RWPE1 (cell line): Measurements from ENCODE around the gene FNDC11.
"Not testable (repeated sequence)": the region's sequence is repeated elsewhere in the genome, so short reads cannot be mapped to it uniquely, and the experiment has no call there.

Experiments
- CTCF ChIA-PET: fragments of 350-600 bp; sonication (Branson Sonifier 250); formaldehyde crosslinking; extraction: SDS; loops from one replicate; lab custom pipeline; 2021; lab: Yijun Ruan, JAX
- POLR2A ChIA-PET: fragments of 400-600 bp; formaldehyde crosslinking; extraction: SDS; loops from one replicate; lab custom pipeline; 2020; ENCODE audit warnings: antibody characterized with exemption; ENCODE audit not compliant: low non-redundant PET; lab: Yijun Ruan, JAX
- DNase-seq: peaks from one replicate; pipeline ENCODE4 v3.0.0; 2012; ENCODE audit warnings: low spot score
- H3K27ac ChIP-seq: fragments of 450-650 bp; 2 replicates; pipeline ENCODE4 v1.5.1; 2017
- TF ChIP-seq, protein P1 (sequence below): fragments of 450-650 bp; conservative IDR thresholded peaks from 2 replicates; pipeline ENCODE4 v1.5.1; 2017; ENCODE audit warnings: low read depth, mild to moderate bottlenecking

Gene FNDC11

DNA sequence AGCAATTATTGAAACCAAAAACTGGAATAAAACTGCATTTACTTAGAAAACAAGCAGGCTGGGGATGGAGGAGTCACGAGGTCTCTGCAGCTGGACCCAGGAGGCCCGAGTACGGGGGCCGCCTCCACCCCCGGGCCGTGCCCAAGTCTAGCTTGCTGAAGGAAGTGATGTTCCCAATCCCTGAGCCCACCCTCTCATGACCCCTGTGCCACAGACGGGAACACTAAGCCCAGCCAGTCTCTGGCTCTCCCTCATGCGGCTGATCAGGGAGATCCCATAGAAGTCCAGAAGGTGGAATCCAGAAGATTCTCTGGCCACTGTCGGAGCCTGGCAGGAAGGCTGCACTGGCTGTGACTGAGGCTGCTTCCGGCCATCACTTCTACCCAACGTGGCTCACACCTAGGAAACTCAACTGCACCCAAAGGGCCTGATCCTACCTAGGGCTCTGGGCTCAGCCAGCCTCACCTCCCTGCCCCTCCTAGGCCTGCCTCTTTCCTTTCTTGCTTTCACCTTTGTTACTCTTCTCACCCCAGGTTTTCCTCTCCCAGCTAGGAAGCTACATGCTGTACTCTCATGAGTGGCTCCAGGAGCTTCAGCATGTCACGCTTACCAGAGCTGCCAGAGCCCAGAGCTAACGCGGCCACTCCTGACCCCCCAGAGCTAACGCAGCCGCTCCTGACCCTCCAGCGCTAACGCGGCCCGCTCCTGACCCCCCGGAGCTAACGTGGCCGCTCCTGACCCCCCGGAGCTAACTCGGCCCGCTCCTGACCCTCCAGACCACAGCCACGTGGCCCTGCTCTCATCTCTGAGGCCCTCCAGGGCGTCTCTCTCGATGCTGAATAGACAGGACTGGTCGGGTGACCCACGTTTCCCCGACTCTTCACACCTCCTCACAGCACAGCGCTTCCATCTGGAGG is 44.8 kb downstream of the FNDC11 start:
- CTCF ChIA-PET: interaction anchor here (0.6 to 0.7 kb wide), 3 partner anchors 18 to 181 kb away, joined by 3 to 5 read pairs (median 4); no protein-coding TSS in a partner anchor
- POLR2A ChIA-PET: no interaction called here
- no peak for DNase-seq
- peak overlapping the region; percentile 4; the same call in 1 of the 2 replicates for H3K27ac ChIP-seq
- TF ChIP-seq, protein P1, sequence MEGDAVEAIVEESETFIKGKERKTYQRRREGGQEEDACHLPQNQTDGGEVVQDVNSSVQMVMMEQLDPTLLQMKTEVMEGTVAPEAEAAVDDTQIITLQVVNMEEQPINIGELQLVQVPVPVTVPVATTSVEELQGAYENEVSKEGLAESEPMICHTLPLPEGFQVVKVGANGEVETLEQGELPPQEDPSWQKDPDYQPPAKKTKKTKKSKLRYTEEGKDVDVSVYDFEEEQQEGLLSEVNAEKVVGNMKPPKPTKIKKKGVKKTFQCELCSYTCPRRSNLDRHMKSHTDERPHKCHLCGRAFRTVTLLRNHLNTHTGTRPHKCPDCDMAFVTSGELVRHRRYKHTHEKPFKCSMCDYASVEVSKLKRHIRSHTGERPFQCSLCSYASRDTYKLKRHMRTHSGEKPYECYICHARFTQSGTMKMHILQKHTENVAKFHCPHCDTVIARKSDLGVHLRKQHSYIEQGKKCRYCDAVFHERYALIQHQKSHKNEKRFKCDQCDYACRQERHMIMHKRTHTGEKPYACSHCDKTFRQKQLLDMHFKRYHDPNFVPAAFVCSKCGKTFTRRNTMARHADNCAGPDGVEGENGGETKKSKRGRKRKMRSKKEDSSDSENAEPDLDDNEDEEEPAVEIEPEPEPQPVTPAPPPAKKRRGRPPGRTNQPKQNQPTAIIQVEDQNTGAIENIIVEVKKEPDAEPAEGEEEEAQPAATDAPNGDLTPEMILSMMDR: no peak

DNA sequence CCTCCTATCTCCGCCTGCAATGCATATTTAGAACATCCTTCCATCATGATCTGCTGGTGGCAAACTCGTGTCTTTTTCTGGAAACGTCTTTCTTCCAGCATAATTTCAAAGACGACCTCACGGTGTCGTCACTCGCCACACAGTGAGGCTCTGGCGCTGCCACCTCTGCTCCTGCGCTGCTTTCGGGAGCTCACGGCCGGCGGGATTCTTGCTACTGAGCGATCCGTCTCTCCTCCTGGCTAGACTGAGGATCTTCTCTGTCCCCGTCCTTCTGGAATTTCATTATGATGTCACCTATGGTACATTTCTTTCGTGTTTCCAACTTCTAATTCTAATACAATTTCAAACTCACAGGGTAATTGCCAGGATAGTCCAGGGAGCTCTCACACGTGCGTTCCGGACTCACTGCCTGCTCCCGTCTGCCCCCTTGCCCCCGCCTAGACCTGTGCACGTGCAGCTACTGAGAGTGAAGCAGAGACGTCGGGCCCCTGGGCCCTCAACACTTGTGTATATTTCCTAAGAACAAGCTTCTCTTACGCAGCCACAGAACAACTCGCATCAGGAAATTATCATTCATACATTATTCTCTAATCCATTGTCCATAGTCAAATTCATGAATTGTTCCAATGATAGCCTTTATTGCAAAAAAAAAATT is 45.6 kb downstream of the FNDC11 start:
- ChIA-PET CTCF (interaction anchor here (0.6 to 0.7 kb wide), 3 partner anchors 132 to 375 kb away, joined by 4 to 5 read pairs (median 4); no protein-coding TSS in a partner anchor), POLR2A (no interaction called here)
- no peak overlapping the region for H3K27ac ChIP-seq
- TF ChIP-seq, protein P1: no peak
- DNase-seq: no peak

DNA sequence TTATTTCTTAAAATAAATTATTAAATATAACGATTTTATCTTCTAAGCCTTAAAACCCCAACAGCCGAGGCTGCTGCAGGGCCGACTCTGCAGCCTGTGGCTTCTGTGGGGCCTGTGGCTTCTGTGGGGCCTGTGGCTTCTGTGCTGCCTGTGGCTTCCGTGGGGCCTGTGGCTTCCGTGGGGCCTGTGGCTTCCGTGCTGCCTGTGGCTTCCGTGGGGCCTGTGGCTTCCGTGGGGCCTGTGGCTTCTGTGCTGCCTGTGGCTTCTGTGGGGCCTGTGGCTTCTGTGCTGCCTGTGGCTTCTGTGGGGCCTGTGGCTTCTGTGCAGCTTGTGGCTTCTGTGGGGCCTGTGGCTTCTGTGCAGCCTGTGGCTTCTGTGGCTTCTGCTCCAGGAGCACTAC is 47.7 kb downstream of the FNDC11 start:
- CTCF ChIA-PET: interaction anchor here (0.6 kb wide), 1 partner anchor 11 kb away, joined by 3 read pairs; no protein-coding TSS in a partner anchor
- DNase-seq, H3K27ac ChIP-seq, POLR2A ChIA-PET: not testable (repeated sequence)

DNA sequence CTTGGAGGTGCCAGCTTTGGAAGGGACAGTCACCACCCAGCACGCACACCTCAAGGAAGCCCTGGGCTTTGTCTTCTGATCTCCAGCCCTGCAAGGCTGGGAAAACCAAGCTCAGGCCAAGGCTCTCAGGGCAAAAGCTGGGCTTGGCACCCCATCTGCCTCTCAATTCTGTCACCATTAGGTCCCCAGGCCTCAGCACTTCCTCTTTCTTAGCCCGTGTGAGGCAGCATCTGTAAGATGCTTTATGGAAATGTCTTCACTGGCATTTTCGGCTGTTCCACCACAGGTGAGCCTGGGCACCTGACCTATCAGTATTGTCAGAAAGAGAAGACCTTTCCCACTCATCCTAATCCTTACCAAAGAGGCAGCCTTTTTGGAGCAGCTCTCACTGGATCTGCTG is 48.4 kb downstream of the FNDC11 start:
- POLR2A ChIA-PET: no interaction called here
- TF ChIP-seq, protein P1: no peak
- H3K27ac ChIP-seq: peak overlapping the region; percentile 20; the same call in 1 of the 2 replicates
- DNase-seq: no peak
- CTCF ChIA-PET: interaction anchor here (0.6 kb wide), 2 partner anchors 10 kb away, joined by 3 read pairs; no protein-coding TSS in a partner anchor
